Chondrocyte (in vitro differentiated cells): ENCODE measurements around the gene DIP2C. TPM values are rescaled to one million over a fixed set of nuclear protein-coding genes. Genes with fewer than 3 reads are reported as not detected.
"Not testable (repeated sequence)": the region's sequence is repeated elsewhere in the genome, so short reads cannot be mapped to it uniquely, and the experiment has no call there.

ENCODE experiments used
- DNase-seq: peaks from one replicate; pipeline ENCODE4 v3.0.0; 2021; ENCODE audit warnings: mixed read lengths, low spot score
- H3K27ac Mint-ChIP-seq: one replicate; pipeline ENCODE4 v1.8.0; 2021; ENCODE audit warnings: mild to moderate bottlenecking, moderate library complexity, mixed read lengths; ENCODE audit not compliant: unreplicated experiment
- H3K27me3 Mint-ChIP-seq: 2 replicates; pipeline ENCODE4 v1.8.0; 2021; ENCODE audit warnings: low read depth, mixed read lengths
- H3K36me3 Mint-ChIP-seq: 2 replicates; pipeline ENCODE4 v1.8.0; 2021; ENCODE audit warnings: low read depth, mixed read lengths
- H3K4me1 Mint-ChIP-seq: 2 replicates; pipeline ENCODE4 v1.8.0; 2021; ENCODE audit warnings: low read depth, mild to moderate bottlenecking, mixed read lengths
- H3K4me3 Mint-ChIP-seq: one replicate; pipeline ENCODE4 v1.8.0; 2021; ENCODE audit warnings: mild to moderate bottlenecking, moderate library complexity, mixed read lengths; ENCODE audit not compliant: unreplicated experiment
- H3K9me3 Mint-ChIP-seq: 2 replicates; pipeline ENCODE4 v1.8.0; 2021; ENCODE audit warnings: low read depth, mixed read lengths
- CTCF ChIP-seq: fragments of 200-600 bp; sonication (generic); IDR thresholded peaks from 2 replicates; pipeline ENCODE4 v1.5.0; 2021; ENCODE audit warnings: antibody characterized with exemption, mild to moderate bottlenecking, moderate library complexity
- total RNA-seq: library from RNA; stranded (reverse); gene quantifications from 3 replicates; pipeline ENCODE4 v1.2.1, GENCODE V29; 2021

Gene DIP2C
- total RNA-seq, 1 donor from 2014 or later: 47.9 TPM

- Mint-ChIP-seq H3K36me3 (peaks cover 3% of the 10 kb centered on the region), H3K9me3 (no peaks in the 10 kb centered on the region), H3K4me1 (peaks cover 34% of the 10 kb centered on the region), H3K27ac (peak overlapping the region; percentile 70), H3K4me3 (no peak overlapping the region), H3K27me3 (no peaks in the 10 kb centered on the region)
- no peak for TF ChIP-seq CTCF
- DNase-seq: no peak
Observed at GRCh38 chr10:633279-634245, 55.9 kb downstream of the DIP2C start.

- H3K27me3 Mint-ChIP-seq, DNase-seq, H3K27ac Mint-ChIP-seq: not testable (repeated sequence)
Observed at GRCh38 chr10:632807-633177, 56.7 kb downstream of the DIP2C start.

GRCh38 chr10:632155-632806 is 57.2 kb downstream of the DIP2C start:
- H3K27me3 Mint-ChIP-seq, DNase-seq, H3K4me3 Mint-ChIP-seq, H3K27ac Mint-ChIP-seq, H3K36me3 Mint-ChIP-seq, H3K9me3 Mint-ChIP-seq: not testable (repeated sequence)
- peaks cover 34% of the 10 kb centered on the region for H3K4me1 Mint-ChIP-seq

More at GRCh38 chr10:632807-633177, 56.7 kb downstream of the DIP2C start:
- peaks cover 34% of the 10 kb centered on the region for H3K4me1 Mint-ChIP-seq
- H3K4me3 Mint-ChIP-seq, H3K9me3 Mint-ChIP-seq, H3K36me3 Mint-ChIP-seq: not testable (repeated sequence)

- no peak overlapping the region for H3K27ac Mint-ChIP-seq
Observed at GRCh38 chr10:631266-631665, 58.2 kb downstream of the DIP2C start.

GRCh38 chr10:630581-631073 is 58.8 kb downstream of the DIP2C start:
- no peak for TF ChIP-seq CTCF
- no peaks in the 10 kb centered on the region for H3K9me3 Mint-ChIP-seq
- no peak overlapping the region for H3K27ac Mint-ChIP-seq
- H3K36me3 Mint-ChIP-seq: peaks cover 3% of the 10 kb centered on the region
- peaks cover 43% of the 10 kb centered on the region for H3K4me1 Mint-ChIP-seq
- no peak for DNase-seq
- H3K4me3 Mint-ChIP-seq: no peak overlapping the region
- no peaks in the 10 kb centered on the region for H3K27me3 Mint-ChIP-seq

More at GRCh38 chr10:631266-631665, 58.2 kb downstream of the DIP2C start:
- DNase-seq: no peak
- H3K9me3 Mint-ChIP-seq: no peaks in the 10 kb centered on the region
- no peak overlapping the region for H3K4me3 Mint-ChIP-seq
- no peaks in the 10 kb centered on the region for H3K27me3 Mint-ChIP-seq
- TF ChIP-seq CTCF: no peak
- H3K4me1 Mint-ChIP-seq: peaks cover 40% of the 10 kb centered on the region
- H3K36me3 Mint-ChIP-seq: peaks cover 3% of the 10 kb centered on the region
